Anterior cingulate cortex (tissue), 58 donors: ENCODE data around the gene ERRFI1.

ENCODE experiments used
- DNase-seq, 58 donors: peaks; one replicate each; lab custom pipeline; 2025; lab: John Stamatoyannopoulos, UW

ERRFI1 gene

DNA sequence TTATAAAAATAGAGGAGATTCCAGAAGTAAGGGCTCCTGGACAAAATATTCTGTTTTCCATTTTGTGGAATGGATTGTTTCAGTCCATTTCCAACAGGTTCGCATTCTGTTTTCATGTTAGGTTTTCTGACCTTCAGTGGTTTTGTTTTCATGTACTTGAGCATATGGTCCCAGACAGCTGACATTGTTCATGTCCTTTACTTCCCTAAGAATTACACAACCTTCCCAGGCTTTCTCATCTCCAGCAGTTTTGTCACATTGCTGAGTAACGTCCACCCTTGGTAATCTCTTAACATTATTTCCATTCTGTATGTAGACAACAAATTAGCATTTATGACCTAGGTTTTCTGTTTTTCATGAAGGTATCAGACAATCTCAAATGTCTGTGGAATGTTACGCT is 21.0 kb upstream of the ERRFI1 start:
- DNase-seq: no peak

GRCh38 chr1:8046391-8046790 is 20.3 kb upstream of the ERRFI1 start:
- DNase-seq: no peak

- DNase-seq: no peak
Measured at GRCh38 chr1:8043621-8044020, 17.5 kb upstream of the ERRFI1 start.

GRCh38 chr1:8042134-8042533 is 16.0 kb upstream of the ERRFI1 start:
- no peak for DNase-seq

GRCh38 chr1:8040586-8040985 is 14.5 kb upstream of the ERRFI1 start:
- peak in 1 of 58 donors; percentile 10 for DNase-seq

DNA sequence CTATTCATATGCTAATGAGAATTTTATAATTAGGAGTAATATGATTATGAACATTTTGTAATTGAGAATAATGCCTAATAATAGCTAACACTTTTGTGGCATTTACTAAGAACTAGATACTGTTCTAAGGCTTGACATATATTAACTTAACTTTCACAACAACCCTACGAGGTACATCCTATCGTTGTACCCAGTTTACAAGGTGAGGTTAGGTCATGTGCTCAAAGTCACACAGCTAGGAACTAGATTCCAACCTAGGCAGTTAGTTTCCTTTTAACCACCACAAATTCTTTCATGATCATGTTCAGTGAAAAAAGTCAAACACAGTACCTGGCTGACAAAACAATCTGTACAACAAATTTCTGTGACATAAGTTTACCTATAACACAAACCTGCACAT is 13.0 kb upstream of the ERRFI1 start:
- no peak for DNase-seq

- no peak for DNase-seq
Measured at GRCh38 chr1:8035289-8035688, 9.2 kb upstream of the ERRFI1 start.

DNA sequence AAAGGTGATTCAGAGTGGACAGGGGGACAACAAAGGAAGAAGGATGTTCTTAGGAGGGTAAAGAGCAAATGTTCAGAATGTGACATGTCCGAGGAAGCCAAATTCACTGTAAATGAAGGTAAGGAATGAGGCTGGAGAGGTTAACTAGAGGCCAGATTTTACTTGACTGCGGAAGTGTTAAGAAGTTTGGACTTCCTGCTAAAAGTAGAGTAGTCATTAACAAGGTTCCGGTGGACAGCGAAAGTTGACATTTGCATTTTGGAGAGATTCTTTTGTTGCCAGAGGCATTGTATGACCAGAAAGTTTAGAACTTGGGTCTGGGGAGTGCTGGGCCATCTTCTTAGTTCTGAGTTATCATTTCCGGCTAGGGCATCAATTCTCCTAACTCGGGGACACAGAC is 7.2 kb upstream of the ERRFI1 start:
- DNase-seq: no peak

DNA sequence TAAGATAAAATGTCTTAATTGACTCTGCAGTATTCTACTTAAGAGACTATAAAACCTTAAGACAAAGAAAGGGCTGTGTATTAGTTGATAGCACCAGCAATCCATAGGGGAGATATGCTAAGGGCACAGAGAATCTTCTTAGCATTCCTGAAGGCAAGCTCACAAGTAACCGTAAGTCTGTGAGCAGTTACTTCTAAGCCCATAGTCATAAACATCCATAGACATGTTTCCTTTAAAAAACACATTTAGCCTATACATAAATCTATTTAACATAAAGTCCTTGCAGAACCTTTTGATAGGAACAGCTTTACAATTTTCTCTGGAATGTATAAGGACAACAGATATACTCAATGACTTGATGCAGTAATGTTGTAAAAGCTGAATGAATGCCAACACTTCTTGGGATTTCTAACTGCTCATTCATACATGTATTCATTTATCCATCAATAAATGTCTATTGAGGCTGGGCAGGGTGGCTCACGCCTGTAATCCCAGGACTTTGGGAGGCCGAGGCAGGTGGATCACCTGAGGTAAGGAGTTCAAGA is 6.3 kb upstream of the ERRFI1 start:
- DNase-seq: no peak

DNA sequence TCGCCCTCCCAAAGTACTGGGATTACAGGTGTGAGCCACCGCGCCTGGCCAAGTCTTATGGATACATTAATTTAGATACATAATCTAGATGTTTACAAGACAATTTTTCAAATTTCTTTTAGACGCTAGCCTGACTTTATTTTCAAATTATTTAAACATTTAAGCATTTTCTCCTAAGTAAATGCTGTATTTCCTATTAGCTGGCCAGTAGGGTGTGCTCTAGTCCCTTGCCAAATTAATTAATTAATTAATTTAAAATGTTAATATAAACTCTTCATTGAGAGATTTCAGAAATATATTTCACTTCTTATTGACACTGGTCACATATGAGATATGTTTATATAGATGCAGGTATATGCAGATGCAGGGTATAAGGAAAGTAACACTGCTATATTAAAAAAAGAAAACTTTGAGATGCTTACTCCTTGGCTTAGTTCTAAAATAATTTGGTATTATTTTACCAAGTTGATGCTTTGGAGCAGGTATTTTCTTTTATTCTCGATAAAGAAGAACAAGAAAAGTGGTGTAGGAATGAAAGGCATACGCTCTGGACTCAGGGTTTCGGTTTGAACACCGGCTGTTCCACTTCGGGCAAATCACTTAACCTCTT is 5.2 kb upstream of the ERRFI1 start:
- DNase-seq: peak in 1 of 58 donors; percentile 5

DNA sequence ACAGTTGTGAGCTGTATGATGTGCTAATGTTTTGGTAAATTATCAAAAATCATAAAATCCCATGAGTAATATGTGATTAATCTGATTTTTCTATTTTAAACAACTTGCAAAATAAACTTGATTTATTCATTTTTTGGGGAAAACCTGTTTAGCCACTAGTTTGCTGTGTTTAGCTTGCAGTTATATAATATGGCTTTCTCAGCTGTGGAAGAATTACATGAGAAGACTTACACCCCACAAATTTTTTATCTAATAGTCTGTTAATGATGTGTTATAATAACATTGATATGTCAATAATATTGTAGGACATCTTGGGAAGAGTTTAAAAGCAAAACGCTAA is 2.4 kb upstream of the ERRFI1 start:
- DNase-seq: no peak

DNA sequence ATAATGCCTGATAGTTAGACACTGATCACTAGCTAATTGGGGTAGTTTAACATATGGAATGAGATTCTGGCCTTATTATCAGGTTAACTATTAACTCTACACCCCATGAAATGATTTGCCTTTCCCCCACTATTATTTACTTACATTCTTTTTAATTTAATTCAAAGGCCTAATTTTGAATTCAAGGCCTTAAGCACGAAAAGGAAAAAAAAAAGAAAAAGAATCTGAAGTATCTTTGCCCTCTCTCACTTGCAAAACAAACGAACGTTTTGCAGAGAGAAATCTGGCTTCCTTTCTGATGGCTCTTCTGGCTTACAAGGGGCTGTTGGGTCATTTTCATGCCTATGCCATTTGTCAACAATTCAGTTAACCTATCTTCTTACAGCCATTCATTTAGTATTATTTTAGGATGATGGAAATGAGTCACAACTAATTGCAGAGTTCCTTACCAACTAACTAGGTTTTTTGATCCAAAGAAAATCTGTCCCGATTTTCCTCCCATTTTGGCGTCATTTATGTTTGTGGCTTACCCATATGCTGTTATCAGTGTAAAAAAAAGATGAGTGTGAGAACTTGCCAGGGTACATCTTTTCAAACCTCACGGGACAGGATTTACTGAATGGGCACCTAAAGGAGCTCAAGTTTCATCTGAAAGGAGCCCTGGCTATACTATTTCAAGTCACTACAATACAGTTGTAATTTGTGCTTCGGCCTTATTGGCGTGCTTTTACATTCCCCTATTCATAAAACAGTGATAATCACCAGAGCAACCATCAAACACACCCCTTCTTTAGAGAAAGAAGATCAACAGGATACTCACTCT is 1.9 kb upstream of the ERRFI1 start:
- DNase-seq: no peak

GRCh38 chr1:8026976-8027747 is 1.1 kb upstream of the ERRFI1 start:
- DNase-seq: peak in 1 of 58 donors; percentile 12

GRCh38 chr1:8025671-8026144 is 401 bp downstream of the ERRFI1 start:
- peak in 7 of 58 donors; percentile 7 to 54 (median 43) for DNase-seq

GRCh38 chr1:8025061-8025670 is 943 bp downstream of the ERRFI1 start:
- peak in 2 of 58 donors; percentile 8 to 30 for DNase-seq

GRCh38 chr1:8024329-8024728 is 1.8 kb downstream of the ERRFI1 start:
- DNase-seq: no peak

- DNase-seq: no peak
Measured at GRCh38 chr1:8023995-8024313, 2.2 kb downstream of the ERRFI1 start.

DNA sequence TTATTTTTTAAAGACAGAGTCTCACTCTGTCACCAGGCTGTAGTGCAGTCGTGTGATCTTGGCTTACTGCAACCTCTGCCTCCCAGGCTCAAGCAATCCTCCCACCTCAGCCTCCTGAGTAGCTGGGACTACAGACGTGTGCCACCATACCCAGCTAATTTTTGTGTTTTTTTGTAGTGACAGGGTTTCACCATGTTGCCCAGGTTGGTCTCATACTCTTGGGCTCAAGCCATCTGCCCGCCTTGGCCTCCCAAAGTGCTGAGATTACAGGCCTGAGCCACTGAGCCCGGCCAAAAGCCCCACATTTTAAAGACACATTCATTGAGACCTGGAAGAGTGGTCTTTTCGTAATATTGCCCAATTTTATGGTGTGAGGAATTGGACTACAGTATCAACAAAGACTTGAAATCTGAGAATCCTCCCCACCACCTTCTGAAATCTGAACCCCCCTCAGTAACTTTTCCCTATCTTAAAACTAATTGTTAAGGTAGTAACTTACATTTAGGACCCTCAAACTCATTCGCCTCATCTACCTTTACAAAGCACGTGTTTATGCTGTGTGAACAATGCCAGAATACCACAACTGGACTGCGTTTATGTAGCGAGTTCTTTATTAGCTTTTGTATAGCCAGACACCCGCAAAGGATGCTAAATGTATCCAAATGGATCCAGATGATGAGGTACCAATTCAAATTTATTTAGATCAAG is 2.7 kb downstream of the ERRFI1 start:
- no peak for DNase-seq

GRCh38 chr1:8022395-8023286 is 3.5 kb downstream of the ERRFI1 start:
- DNase-seq: no peak
